ENCODE measurements around the gene EXOSC2. TPM values are rescaled to one million over a fixed set of nuclear protein-coding genes. Genes with fewer than 3 reads are reported as not detected.

Gene EXOSC2
- total and polyA plus RNA-seq, 2 of the 13 experiments (the other 11 are each of a cell fraction or from before 2014, with no cell fraction given): 27.5 to 63.8 TPM

DNA sequence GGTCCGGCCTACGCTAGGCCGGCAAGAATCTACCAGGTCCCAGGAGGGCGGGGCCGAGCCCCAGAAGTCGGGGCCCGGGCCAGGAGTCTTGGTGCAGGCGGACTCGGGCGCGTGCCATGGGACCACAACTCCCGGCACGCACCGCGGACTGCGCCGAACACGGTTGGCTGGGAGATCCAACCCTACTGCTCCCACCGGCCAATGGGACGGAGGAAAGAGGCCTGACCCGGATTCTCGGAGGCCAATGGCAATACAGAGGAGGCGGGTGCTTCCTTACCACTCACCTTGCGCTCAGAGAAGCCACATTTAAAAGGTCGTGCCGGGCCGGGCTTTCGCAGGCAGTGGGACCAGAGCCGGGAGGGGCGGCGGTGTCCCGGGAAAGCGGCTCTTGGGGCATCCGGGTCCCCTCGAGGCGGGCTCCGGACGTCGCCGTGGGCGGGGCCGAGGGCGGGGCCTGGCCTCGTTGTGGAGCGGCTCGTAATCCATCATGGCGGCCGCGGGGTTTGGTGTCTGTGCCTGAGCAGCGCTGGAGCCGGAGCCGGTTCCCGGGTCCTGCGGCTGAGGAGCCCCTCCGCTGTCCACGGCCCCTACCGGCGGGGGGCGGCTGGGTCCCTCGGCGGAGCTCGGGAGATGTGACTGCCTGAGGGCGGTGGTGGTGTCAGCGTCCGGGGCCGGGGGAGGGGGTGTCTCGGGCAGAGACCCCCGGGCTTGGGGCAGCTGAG, 19.1 kb downstream of the EXOSC2 start (continued):
- TF ChIP-seq ZNF850 (CRISPR knock-in tag; conservative IDR thresholded peaks at IDR 0.05) (0 out of 2 replicates have a peak, but pooled peaks have one; percentile 31), ZNF234 (CRISPR knock-in tag; conservative IDR thresholded peaks at IDR 0.05) (no peak), GABPA (IDR thresholded peaks at IDR 0.05; ENCODE audit: low read depth, low read length) (peak; percentile 39), GABPA (CRISPR knock-in tag; IDR thresholded peaks at IDR 0.05; ENCODE audit: low read depth) (peak; percentile 72), AKAP8 (CRISPR knock-in tag; IDR thresholded peaks at IDR 0.05) (no peak), SMYD3 (CRISPR knock-in tag; IDR thresholded peaks at IDR 0.05) (no peak), CBX1 (IDR thresholded peaks at IDR 0.05; ENCODE audit: low read depth) (no peak), JUN (CRISPR knock-in tag; IDR thresholded peaks at IDR 0.05) (no peak), HIVEP1 (CRISPR knock-in tag; IDR thresholded peaks at IDR 0.05) (peak; percentile 15; the same call in 1 of the 2 replicates), CREB1 (IDR thresholded peaks at IDR 0.05) (peak; percentile 52), CREB1 (CRISPR knock-in tag; IDR thresholded peaks at IDR 0.05) (peak; percentile 80), ZNF20 (CRISPR knock-in tag; IDR thresholded peaks at IDR 0.05) (no peak), MXI1 (IDR thresholded peaks at IDR 0.05; ENCODE audit: borderline replicate concordance, low read depth, low read length) (peak; percentile 64; the same call in 1 of the 3 replicates)
- TF ChIP-seq, protein P1, sequence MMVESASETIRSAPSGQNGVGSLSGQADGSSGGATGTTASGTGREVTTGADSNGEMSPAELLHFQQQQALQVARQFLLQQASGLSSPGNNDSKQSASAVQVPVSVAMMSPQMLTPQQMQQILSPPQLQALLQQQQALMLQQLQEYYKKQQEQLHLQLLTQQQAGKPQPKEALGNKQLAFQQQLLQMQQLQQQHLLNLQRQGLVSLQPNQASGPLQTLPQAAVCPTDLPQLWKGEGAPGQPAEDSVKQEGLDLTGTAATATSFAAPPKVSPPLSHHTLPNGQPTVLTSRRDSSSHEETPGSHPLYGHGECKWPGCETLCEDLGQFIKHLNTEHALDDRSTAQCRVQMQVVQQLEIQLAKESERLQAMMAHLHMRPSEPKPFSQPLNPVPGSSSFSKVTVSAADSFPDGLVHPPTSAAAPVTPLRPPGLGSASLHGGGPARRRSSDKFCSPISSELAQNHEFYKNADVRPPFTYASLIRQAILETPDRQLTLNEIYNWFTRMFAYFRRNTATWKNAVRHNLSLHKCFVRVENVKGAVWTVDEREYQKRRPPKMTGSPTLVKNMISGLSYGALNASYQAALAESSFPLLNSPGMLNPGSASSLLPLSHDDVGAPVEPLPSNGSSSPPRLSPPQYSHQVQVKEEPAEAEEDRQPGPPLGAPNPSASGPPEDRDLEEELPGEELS (CRISPR knock-in tag; IDR thresholded peaks at IDR 0.05): no peak
- TF ChIP-seq, protein P2, sequence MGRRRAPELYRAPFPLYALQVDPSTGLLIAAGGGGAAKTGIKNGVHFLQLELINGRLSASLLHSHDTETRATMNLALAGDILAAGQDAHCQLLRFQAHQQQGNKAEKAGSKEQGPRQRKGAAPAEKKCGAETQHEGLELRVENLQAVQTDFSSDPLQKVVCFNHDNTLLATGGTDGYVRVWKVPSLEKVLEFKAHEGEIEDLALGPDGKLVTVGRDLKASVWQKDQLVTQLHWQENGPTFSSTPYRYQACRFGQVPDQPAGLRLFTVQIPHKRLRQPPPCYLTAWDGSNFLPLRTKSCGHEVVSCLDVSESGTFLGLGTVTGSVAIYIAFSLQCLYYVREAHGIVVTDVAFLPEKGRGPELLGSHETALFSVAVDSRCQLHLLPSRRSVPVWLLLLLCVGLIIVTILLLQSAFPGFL (CRISPR knock-in tag; IDR thresholded peaks at IDR 0.05): 0 out of 2 replicates have a peak, but pooled peaks have one; percentile 47
- TF ChIP-seq, protein P3, sequence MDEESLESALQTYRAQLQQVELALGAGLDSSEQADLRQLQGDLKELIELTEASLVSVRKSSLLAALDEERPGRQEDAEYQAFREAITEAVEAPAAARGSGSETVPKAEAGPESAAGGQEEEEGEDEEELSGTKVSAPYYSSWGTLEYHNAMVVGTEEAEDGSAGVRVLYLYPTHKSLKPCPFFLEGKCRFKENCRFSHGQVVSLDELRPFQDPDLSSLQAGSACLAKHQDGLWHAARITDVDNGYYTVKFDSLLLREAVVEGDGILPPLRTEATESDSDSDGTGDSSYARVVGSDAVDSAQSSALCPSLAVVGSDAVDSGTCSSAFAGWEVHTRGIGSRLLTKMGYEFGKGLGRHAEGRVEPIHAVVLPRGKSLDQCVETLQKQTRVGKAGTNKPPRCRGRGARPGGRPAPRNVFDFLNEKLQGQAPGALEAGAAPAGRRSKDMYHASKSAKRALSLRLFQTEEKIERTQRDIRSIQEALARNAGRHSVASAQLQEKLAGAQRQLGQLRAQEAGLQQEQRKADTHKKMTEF (CRISPR knock-in tag; IDR thresholded peaks at IDR 0.05): peak; percentile 36; the same call in 1 of the 2 replicates
- TF ChIP-seq, protein P4, sequence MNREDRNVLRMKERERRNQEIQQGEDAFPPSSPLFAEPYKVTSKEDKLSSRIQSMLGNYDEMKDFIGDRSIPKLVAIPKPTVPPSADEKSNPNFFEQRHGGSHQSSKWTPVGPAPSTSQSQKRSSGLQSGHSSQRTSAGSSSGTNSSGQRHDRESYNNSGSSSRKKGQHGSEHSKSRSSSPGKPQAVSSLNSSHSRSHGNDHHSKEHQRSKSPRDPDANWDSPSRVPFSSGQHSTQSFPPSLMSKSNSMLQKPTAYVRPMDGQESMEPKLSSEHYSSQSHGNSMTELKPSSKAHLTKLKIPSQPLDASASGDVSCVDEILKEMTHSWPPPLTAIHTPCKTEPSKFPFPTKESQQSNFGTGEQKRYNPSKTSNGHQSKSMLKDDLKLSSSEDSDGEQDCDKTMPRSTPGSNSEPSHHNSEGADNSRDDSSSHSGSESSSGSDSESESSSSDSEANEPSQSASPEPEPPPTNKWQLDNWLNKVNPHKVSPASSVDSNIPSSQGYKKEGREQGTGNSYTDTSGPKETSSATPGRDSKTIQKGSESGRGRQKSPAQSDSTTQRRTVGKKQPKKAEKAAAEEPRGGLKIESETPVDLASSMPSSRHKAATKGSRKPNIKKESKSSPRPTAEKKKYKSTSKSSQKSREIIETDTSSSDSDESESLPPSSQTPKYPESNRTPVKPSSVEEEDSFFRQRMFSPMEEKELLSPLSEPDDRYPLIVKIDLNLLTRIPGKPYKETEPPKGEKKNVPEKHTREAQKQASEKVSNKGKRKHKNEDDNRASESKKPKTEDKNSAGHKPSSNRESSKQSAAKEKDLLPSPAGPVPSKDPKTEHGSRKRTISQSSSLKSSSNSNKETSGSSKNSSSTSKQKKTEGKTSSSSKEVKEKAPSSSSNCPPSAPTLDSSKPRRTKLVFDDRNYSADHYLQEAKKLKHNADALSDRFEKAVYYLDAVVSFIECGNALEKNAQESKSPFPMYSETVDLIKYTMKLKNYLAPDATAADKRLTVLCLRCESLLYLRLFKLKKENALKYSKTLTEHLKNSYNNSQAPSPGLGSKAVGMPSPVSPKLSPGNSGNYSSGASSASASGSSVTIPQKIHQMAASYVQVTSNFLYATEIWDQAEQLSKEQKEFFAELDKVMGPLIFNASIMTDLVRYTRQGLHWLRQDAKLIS (CRISPR knock-in tag; IDR thresholded peaks at IDR 0.05): no peak
- TF ChIP-seq, protein P5, sequence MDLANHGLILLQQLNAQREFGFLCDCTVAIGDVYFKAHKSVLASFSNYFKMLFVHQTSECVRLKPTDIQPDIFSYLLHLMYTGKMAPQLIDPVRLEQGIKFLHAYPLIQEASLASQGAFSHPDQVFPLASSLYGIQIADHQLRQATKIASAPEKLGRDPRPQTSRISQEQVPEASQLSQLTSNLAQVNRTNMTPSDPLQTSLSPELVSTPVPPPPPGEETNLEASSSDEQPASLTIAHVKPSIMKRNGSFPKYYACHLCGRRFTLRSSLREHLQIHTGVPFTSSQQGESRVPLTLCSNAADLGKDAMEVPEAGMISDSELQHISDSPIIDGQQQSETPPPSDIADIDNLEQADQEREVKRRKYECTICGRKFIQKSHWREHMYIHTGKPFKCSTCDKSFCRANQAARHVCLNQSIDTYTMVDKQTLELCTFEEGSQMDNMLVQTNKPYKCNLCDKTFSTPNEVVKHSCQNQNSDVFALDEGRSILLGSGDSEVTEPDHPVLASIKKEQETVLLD (CRISPR knock-in tag; IDR thresholded peaks at IDR 0.05; ENCODE audit: low read depth): 0 out of 2 replicates have a peak, but pooled peaks have one; percentile 57
- TF ChIP-seq, protein P6, sequence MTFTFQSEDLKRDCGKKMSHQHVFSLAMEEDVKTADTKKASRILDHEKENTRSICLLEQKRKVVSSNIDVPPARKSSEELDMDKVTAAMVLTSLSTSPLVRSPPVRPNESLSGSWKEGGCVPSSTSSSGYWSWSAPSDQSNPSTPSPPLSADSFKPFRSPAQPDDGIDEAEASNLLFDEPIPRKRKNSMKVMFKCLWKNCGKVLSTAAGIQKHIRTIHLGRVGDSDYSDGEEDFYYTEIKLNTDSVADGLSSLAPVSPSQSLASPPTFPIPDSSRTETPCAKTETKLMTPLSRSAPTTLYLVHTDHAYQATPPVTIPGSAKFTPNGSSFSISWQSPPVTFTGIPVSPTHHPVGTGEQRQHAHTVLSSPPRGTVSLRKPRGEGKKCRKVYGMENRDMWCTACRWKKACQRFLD (CRISPR knock-in tag; IDR thresholded peaks at IDR 0.05; ENCODE audit: borderline replicate concordance): peak; percentile 39; the same call in 1 of the 2 replicates
